A673 (cell line): ENCODE data around the gene NAA35. TPM values are rescaled to one million over a fixed set of nuclear protein-coding genes. Genes with fewer than 3 reads are reported as not detected.

Experiments used
- BruUV-seq: library from RNA; stranded (reverse); fragments of 400-500 nt; replicated peaks from 2 replicates; lab custom pipeline; 2021; lab: Mats Ljungman, UMichigan
- CTCF ChIA-PET: fragments of 300-600 bp; sonication (Branson Sonifier 250); formaldehyde crosslinking; loops from one replicate; lab custom pipeline; 2022; ENCODE audit warnings: antibody characterized with exemption; lab: Charles Lee
- POLR2A ChIA-PET: fragments of 300-600 bp; sonication (Branson Sonifier 250); formaldehyde crosslinking; loops from one replicate; lab custom pipeline; 2022; ENCODE audit warnings: antibody characterized with exemption; ENCODE audit not compliant: low non-redundant PET; lab: Charles Lee
- DNase-seq: peaks from one replicate; pipeline ENCODE4 v3.0.0-alpha.2; 2015; ENCODE audit warnings: low spot score
- H3K27ac ChIP-seq: fragments of 200-600 bp; sonication (generic); 2 replicates; pipeline ENCODE4 v1.5.1; 2016; ENCODE audit warnings: mixed run types, low read depth, mild to moderate bottlenecking, mixed read lengths, antibody characterized with exemption, low read length; ENCODE audit not compliant: poor library complexity, severe bottlenecking
- H3K27me3 ChIP-seq: fragments of 200-600 bp; sonication (generic); replicated peaks from 2 replicates; pipeline ENCODE4 v1.6.1; 2017; ENCODE audit warnings: mixed run types, low read depth, mild to moderate bottlenecking, mixed read lengths, antibody characterized with exemption, low read length; ENCODE audit not compliant: insufficient read depth, poor library complexity
- H3K36me3 ChIP-seq: fragments of 200-600 bp; sonication (generic); 2 replicates; pipeline ENCODE4 v1.6.1; 2016; ENCODE audit warnings: mixed run types, mild to moderate bottlenecking, mixed read lengths, antibody characterized with exemption, low read length; ENCODE audit not compliant: insufficient read depth, poor library complexity, severe bottlenecking
- H3K4me1 ChIP-seq: fragments of 200-600 bp; sonication (generic); 2 replicates; pipeline ENCODE4 v1.6.1; 2017; ENCODE audit warnings: mixed run types, mild to moderate bottlenecking, mixed read lengths, antibody characterized with exemption, low read length; ENCODE audit not compliant: insufficient read depth, poor library complexity, severe bottlenecking
- H3K4me3 ChIP-seq: fragments of 200-600 bp; sonication (generic); 2 replicates; pipeline ENCODE4 v1.5.1; 2016; ENCODE audit warnings: low read depth, mixed run types, mild to moderate bottlenecking, mixed read lengths, low read length; ENCODE audit not compliant: poor library complexity, severe bottlenecking
- H3K9me3 ChIP-seq: fragments of 200-600 bp; sonication (generic); 2 replicates; pipeline ENCODE4 v1.6.1; 2016; ENCODE audit warnings: mixed run types, low read depth, mild to moderate bottlenecking, mixed read lengths, antibody characterized with exemption, low read length; ENCODE audit not compliant: poor library complexity, severe bottlenecking
- EZH2 ChIP-seq: fragments of 200-600 bp; sonication (generic); IDR thresholded peaks from 2 replicates; pipeline ENCODE4 v1.6.1; 2017; ENCODE audit warnings: borderline replicate concordance, low read depth, mild to moderate bottlenecking, mixed read lengths, antibody characterized with exemption, low read length; ENCODE audit not compliant: poor library complexity, severe bottlenecking
- intact Hi-C: fragments of 100-400 bp; cut with micrococcal nuclease; formaldehyde crosslinking; loops from one replicate; pipeline ENCODE4 v1.10.0; 2022; ENCODE audit not compliant: unreplicated experiment
- total RNA-seq: library from RNA; stranded (reverse); gene quantifications from 2 replicates; pipeline ENCODE4 v1.2.3, GENCODE V29; 2021
- TF ChIP-seq, protein P1 (sequence below): fragments of 300-800, 200-600 bp; sonication (generic); conservative IDR thresholded peaks from 2 replicates; pipeline ENCODE4 v1.5.1; 2017; ENCODE audit warnings: low read depth, mild to moderate bottlenecking, antibody characterized with exemption, low read length, moderate library complexity, mixed read lengths

The NAA35 gene
- total RNA-seq, 1 experiment from 2014 or later, result 28.4 TPM

DNA sequence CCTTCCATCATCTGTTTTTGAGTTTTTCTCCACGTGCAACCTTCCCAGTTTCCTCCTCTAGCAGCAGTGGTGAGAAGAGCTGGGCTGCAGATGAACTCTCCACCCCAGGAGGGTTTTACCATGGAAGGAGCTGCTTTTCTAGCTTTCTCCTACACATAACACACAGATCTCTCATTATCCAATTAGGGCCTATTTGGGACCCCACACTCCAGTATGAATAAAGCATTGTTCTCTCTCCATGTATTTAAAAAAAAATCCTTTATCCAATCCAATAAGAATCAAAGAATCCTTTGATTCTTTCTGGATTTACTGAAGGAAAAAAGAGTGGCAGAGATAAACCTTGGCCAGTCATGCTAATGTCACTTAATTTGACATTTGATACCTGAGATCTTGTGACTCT, 31.6 kb upstream of the NAA35 start:
- peak; percentile 4 for DNase-seq
- POLR2A ChIA-PET, result no interaction called here

DNA sequence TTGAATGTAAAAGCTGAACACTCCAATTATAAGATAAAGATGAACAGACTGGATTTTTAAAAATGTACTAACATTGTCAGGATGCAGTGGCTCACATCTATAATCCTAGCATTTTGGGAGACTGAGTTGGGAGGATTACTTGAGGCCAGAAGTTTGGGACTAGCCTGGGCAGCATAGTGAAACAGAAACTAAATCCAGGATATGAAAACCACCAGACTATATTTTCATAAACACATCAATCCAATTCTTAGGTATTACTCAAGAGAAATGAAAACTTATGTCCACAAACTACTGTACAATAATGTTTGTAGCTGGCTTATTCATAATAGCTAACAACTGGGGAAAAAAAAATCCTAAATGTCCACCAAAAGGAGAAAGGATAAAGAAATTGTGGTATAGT, 26.8 kb upstream of the NAA35 start:
- intact Hi-C loops, result no loop called here
- Histone ChIP-seq H3K4me1 (no peaks in the 10 kb centered on the region), H3K4me3 (no peak overlapping the region), H3K27ac (no peak overlapping the region), H3K36me3 (no peaks in the 10 kb centered on the region), H3K27me3 (no peaks in the 10 kb centered on the region), H3K9me3 (no peaks in the 10 kb centered on the region)
- no TSS peak for BruUV-seq
- DNase-seq, result no peak
- TF ChIP-seq, protein P1, sequence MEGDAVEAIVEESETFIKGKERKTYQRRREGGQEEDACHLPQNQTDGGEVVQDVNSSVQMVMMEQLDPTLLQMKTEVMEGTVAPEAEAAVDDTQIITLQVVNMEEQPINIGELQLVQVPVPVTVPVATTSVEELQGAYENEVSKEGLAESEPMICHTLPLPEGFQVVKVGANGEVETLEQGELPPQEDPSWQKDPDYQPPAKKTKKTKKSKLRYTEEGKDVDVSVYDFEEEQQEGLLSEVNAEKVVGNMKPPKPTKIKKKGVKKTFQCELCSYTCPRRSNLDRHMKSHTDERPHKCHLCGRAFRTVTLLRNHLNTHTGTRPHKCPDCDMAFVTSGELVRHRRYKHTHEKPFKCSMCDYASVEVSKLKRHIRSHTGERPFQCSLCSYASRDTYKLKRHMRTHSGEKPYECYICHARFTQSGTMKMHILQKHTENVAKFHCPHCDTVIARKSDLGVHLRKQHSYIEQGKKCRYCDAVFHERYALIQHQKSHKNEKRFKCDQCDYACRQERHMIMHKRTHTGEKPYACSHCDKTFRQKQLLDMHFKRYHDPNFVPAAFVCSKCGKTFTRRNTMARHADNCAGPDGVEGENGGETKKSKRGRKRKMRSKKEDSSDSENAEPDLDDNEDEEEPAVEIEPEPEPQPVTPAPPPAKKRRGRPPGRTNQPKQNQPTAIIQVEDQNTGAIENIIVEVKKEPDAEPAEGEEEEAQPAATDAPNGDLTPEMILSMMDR, result no peak
- TF ChIP-seq EZH2, result no peak
- ChIA-PET POLR2A (no interaction called here), CTCF (no interaction called here)

More for the DNA sequence above, 31.6 kb upstream of the NAA35 start:
- no peaks in the 10 kb centered on the region for H3K27me3 ChIP-seq
- intact Hi-C loops, result no loop called here
- H3K9me3 ChIP-seq, result no peaks in the 10 kb centered on the region
- no peaks in the 10 kb centered on the region for H3K36me3 ChIP-seq
- TF ChIP-seq, protein P1, result no peak
- no peak for TF ChIP-seq EZH2
- H3K4me1 ChIP-seq, result no peaks in the 10 kb centered on the region
- CTCF ChIA-PET, result interaction anchor here (0.6 kb wide), 1 partner anchor 10 kb away, joined by 12 read pairs; no protein-coding TSS in a partner anchor
- H3K4me3 ChIP-seq, result no peak overlapping the region
- no peak overlapping the region for H3K27ac ChIP-seq
- no TSS peak for BruUV-seq

DNA sequence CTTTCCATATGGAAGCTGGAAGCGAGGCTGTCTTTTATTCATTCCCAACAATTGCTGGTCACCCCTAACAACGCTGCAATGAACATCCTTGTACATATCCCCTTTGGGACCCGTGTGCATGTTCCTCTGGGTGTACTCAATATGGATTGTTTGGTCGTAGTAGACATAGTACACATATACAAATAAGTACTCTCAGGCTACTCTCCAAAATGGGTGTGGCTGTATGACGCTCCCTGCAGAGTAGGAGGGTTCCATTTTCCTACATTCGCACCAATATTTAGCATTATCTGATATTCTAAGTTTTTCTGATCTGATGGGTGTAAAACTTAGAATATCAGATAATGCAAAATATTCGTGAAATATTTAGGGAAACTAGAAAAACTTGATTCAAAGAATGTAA, 23.2 kb upstream of the NAA35 start:
- Histone ChIP-seq H3K27ac (no peak overlapping the region), H3K4me3 (no peak overlapping the region), H3K36me3 (no peaks in the 10 kb centered on the region), H3K4me1 (no peaks in the 10 kb centered on the region), H3K9me3 (no peaks in the 10 kb centered on the region), H3K27me3 (no peaks in the 10 kb centered on the region)
- intact Hi-C loops, result no loop called here
- no TSS peak for BruUV-seq
- CTCF ChIA-PET, result no interaction called here
- POLR2A ChIA-PET, result no interaction called here
- no peak for DNase-seq
- TF ChIP-seq, protein P1, result no peak
- no peak for TF ChIP-seq EZH2
